Activated CD8-positive, alpha-beta memory T cell treated with anti-CD3 and anti-CD28 coated beads, Interleukin-2, amount 50 U/mL, for 48 hours (primary cell): Measurements from ENCODE around the gene ABHD17A.
"Not testable (repeated sequence)": the region's sequence is repeated elsewhere in the genome, so short reads cannot be mapped to it uniquely, and the experiment has no call there.

Experiments used
- DNase-seq: peaks from one replicate; pipeline ENCODE4 v3.0.0-alpha.2; 2020

ABHD17A gene

GRCh38 chr19:1879982-1880381, 5.3 kb downstream of the ABHD17A start:
- DNase-seq = not testable (repeated sequence)

GRCh38 chr19:1878583-1878982, 6.7 kb downstream of the ABHD17A start:
- not testable (repeated sequence) for DNase-seq

GRCh38 chr19:1877280-1877660, 8.0 kb downstream of the ABHD17A start:
- not testable (repeated sequence) for DNase-seq

- not testable (repeated sequence) for DNase-seq
Measured at GRCh38 chr19:1876496-1877279, 8.6 kb downstream of the ABHD17A start.

DNA sequence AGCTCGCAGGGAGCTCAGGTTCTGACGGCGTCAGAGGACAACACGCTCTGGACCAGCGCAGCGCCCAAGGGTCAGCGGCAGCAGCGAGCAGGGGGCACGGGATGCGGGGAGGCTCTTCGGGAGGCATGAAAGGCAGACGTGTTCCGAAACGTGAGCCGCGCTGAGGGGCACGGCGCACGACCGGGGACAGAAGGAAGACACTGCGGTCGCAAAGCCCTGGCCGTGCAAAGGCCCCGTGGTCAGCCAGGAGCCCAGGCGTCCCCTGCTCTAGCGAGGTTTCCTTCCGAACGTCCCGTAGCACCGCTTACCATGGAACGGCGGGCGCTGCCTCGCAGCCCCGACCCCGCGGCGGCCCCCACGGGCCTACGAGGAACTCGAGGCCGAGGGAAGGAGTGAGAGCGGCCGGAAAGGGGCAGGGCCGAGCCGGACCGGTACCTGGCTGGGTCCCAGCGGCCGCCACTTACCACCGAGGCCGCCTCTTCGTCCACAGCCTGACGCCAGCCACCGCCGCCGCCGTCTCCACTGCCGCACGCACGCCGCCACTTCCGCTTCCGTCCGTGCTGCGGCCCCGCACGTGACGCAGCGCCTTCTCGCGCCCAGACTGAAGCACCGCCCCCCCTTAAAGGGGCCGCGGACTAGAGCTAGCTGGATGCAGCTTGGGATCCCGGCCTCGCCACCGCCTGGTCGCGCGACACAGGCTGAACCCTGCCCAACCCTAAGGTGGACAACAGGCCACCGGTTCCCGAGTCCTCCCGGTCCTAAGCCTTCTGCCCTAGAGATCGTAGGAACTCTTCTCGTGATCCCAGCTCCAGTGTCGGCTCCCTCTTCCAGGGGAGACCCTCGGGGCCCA, 9.4 kb downstream of the ABHD17A start:
- peak; percentile 94 for DNase-seq

DNA sequence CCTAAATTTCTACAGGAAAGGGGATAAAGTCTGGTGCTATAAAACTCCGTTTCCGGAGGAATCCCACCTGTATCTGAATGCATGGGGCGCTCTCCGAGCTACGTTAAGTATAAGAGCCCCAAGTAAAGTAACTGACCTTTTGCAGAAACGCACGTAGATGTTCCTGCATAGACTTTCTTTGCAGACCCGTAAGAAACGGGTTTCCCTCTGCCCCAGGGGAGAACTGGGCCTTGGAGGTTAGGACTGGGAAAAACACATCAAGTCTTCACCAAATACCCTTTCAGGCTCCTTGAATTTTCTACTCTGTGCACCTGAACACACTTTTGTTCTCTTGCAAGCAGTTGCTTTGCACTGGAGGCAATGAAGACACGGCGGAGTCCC, 10.0 kb downstream of the ABHD17A start:
- DNase-seq = not testable (repeated sequence)

DNA sequence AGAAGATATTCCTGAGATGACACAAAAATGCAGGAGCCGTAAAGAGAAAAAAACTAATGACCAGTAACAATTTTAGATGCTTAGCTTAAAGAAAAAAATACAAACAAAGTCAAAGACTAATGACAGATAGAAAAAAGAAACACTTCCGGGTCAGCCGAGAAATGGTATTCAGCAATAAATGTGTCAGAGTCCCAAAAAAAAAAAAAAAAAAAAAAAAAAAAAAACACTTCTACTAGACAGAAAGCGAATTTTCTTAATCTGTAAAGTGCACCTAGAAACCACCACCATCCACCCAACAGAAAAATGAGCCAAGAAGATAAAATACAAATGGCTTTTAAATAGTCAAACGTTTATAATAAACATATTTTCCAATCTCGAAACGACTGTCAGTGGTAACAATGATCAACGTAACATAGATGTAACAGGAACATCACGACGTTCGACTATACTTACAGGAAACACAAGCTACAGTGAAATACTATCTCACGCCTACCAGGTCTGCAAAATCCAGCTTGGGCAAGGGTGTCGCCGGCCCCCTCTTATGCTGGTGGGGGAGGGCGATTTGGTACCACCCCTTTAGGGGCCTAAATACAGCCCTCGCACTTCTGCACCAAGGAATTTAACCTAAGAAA, 10.6 kb downstream of the ABHD17A start:
- DNase-seq = peak; percentile 61

DNA sequence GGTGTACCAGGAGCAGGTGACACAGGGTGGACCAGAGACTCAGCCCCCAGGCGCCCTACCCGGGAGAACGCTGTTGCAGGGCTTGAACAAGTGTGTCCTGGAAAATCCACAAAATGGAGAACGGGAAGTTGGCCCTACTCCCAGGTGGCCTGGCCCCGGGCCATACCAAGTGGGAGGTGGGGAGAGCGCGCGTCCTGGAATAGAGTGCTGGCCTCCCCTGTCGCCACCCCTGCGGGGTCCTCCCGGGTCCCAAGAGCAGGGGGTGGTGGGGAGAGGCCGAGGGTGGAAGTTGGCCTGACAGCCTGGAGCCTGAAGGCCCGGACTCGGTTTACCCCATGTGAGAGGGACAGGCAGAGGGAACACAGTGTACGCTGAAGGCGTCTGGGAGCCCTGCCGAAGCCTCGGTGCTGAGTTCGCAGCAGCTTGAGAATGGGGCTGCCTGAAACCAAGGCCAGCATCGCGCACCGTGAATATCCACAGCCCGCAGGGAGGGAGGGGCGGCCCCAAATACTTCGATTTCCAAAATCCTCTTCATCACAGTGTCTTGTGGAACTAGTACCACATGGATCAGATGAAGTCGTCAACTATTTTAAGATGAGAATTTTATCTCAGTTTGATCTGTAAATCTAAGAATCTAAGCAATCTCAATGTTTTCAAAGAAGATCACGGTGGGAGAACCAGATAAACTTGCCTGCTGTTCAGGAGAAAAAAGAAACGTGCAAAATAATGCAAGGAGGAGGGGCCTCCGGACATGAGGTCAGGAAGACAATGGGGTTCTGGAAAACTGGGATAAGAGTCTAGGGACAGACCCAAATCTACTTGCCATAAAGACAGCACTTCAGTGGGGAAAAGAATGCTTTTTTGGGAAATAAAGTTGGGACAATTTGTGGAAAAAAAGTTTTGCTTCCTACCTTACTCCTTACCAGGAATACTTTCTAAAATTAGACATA, 11.5 kb downstream of the ABHD17A start:
- DNase-seq = no peak

GRCh38 chr19:1872807-1873523, 12.3 kb downstream of the ABHD17A start:
- DNase-seq = no peak

DNA sequence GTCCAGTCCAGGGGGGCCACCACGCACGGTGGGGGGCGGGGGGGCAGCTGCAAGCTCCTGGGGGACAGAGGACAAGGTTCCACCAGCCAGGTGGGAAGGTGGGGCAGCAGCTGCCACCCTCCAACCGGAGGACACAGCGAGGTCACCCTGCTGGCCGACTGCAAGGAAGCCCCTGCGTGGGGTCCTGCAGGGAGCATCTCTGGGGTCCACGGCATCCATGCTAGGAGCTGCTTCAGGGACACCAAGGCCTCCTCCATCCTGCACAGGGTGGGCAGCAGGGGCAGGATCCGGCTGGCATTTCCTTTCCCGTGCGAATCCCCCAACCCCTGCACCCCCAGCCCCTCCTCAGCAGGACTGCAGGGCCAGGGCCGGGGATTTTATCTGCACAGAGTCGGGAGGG, 13.7 kb downstream of the ABHD17A start:
- DNase-seq = no peak

DNA sequence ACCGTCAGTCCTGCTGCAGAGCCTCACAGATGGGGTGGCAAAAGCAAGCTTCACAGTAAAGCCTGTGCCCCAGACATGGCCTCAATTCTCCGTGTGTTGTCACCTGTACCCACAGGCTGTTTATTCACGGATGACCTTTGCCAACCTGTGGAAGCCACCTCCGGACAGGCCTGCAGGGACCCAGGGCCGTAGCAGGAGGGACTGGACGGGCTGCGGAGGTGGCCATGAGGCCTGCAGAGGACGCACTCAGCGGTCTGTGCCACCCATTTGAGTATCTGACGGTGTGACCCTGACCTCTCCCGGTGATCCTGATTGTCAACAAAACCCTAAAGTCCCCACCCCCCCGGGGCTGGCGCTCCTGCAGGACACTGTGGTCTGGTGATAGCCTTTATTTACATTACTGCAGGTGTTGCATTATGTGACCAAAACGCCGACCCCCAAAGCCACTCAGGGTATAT, 14.1 kb downstream of the ABHD17A start:
- no peak for DNase-seq

DNA sequence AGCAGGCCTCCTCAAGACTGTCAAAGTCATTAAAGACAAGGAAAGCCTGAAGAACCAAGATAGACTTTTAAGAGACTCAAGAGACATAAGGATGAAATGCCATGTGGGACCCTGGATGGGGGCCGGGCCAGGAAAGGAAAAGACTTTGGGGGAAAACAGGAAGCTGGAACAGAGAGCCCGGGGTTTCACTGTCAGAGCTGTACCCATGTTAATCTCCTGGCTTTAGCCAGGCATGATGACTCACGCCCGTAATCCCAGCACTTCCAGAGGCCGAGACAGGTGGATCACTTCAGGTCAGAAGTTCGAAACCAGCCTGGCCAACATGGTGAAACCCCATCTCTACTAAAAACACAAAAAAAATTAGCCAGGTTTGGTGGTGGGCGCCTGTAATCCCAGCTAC, 16.3 kb downstream of the ABHD17A start:
- no peak for DNase-seq

DNA sequence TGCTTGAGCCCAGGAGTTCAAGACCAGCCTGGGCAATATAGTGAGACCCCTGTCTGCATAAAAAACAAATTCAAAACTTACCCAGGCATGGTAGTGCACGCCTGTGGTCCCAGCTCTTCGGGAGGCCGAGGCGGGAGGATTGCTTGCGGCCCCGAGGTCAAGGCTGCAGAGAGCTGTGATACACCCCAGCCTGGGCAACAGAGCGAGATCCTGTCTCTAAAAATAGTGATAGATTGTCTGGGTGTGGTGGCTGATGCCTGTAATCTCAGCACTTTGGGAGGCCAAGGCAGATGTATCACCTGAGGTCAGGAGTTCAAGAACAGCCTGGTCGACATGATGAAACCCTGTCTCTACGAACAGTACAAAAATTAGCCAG, 18.0 kb downstream of the ABHD17A start:
- no peak for DNase-seq

DNA sequence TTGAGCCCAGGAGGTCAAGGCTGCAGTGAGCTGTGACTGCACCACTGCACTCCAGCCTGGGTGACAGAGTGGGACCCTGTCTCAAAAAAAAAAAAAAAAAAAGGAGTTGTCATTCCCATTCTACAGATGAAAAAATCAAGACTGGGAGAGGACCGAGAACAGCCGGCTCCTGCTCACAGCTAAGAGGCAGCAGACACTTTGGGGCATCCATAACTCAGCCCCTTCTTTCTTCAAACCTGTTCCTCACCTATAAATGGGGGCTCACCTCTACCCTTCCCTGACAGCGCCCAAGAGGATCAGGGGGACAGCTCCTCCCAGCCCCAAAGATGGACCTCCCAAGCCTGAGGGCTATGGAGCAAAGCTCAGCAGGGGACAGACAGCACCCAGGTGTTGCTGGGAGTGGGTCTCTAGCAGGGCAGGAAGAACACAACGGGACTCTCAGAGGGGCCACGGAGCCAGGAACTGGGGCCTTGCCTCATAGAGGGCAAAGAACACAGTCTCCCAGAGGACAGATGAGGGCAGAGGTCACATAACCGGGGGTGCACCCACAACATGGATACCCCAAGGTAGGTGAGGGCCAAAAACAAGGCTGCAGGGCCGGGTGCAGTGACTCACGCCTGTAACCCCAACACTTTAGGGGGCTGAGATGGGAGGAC, 18.5 kb downstream of the ABHD17A start:
- DNase-seq = no peak

DNA sequence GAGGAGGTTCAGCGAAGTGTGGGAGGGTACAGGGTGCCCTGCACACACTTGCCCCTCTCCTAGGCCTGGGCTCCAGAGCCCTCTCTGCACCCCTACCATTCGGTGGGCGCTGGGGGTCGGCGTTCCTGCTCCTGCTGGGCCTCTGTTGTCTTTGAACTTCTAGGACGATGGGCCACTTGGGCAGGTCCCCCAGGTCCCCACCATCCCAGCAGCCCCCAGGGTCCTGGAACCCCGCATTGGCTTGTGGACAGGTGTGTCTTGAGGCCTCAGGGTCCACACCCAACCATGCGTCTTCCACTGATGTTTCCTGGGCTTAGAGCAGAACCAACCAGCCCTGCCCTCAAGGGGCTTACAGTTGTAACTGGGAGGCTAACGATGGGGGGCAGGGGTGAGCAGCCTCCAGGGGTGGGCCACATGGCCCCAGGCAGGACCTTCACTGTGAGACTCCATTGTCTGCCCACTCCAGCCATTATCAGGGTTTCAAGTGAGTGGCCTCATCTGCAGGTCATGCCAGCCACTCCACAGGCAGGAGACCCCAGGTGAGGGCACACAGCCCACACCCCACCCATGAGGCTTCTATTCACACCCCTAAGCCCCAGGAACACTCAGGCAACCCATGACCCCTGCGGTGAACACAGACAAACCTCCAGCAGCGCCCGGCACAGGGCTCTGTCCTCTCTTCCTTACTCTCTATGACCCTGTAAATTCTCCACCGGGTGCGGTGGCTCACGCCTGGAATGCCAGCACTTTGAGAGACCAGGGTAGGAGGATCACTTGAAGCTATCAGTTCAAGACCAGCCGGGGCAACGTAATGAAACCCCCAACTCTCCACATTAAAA, 19.9 kb downstream of the ABHD17A start:
- DNase-seq = no peak

GRCh38 chr19:1864480-1865171, 20.7 kb downstream of the ABHD17A start:
- DNase-seq = peak; percentile 86

DNA sequence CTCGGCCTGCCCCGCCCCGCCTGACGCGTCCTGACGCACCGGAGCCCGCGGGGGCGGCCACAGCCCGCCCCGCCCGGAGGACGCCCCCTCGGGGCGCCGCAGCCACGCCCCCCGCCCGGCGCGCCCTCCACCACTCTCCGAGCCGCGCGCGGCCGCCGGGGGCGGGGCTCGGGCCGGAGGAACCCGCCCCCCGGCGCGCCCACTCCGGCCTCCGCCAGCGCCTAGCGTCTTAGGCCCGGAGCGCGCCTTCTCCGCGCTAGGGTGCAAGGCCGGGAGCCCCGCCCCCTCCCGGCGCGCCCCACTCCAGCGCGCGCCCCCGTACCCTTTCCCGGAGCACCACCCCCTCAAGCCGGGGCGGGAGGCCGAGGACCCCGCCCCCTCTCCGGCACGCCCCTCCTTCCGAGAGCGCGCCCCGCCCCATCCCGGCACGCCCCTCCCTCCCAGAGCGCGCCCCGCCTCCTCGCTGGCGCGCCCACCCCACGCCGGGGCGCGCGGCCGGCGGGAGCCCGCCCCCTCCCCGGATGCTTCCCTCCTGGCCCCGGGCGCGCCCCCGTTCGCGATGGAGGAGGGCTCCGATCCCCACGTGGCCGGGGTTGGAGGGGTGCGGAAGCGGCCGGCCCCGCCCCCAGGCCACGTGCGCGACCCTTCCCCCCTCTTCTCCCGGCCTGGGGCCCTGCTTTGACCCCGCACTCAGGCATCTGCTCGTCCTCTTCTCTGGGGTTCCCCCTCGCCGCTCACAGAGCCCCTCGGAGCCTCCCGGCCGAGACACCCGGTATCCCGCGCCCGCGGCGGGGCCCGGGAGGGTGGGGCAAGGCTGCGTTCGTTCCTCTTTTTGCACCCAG, 21.4 kb downstream of the ABHD17A start:
- DNase-seq = peak; percentile 98

DNA sequence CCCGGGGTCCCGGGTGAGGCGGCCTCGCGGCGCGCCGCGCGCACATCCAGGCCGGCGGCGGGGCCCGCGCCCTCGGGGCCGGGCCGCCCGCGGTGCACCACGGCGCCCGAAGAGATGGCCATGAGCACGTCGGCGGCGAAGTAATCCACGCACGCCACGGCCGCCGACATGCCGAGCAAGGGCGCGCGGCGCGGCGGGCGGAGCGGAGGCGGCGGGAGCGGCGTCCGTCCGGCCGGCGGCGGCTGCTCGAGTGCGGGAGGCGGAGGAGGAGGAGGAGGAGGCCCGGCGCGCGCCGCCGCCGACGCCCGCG, 22.0 kb downstream of the ABHD17A start, which contains the start of gene KLF16:
Gene KLF16, minus strand, starts transcription at position 252 of the 310 bp plus-strand sequence. Its CDS starts 82 bp downstream, at position 170.
- DNase-seq = no peak
